Stimulated activated CD4-positive, alpha-beta T cell treated with anti-CD3 and anti-CD28 coated beads, Interleukin-15, amount 100 ng/mL, for 48 hours (primary cell): Measurements from ENCODE around the gene ACTN4.
"Not testable (repeated sequence)": the region's sequence is repeated elsewhere in the genome, so short reads cannot be mapped to it uniquely, and the experiment has no call there.

Source experiments
- DNase-seq, 2 donors: peaks; one replicate each; pipeline ENCODE4 v3.0.0-alpha.2; 2020; ENCODE audit warnings: low read depth in 2 of 2

ACTN4 gene

DNA sequence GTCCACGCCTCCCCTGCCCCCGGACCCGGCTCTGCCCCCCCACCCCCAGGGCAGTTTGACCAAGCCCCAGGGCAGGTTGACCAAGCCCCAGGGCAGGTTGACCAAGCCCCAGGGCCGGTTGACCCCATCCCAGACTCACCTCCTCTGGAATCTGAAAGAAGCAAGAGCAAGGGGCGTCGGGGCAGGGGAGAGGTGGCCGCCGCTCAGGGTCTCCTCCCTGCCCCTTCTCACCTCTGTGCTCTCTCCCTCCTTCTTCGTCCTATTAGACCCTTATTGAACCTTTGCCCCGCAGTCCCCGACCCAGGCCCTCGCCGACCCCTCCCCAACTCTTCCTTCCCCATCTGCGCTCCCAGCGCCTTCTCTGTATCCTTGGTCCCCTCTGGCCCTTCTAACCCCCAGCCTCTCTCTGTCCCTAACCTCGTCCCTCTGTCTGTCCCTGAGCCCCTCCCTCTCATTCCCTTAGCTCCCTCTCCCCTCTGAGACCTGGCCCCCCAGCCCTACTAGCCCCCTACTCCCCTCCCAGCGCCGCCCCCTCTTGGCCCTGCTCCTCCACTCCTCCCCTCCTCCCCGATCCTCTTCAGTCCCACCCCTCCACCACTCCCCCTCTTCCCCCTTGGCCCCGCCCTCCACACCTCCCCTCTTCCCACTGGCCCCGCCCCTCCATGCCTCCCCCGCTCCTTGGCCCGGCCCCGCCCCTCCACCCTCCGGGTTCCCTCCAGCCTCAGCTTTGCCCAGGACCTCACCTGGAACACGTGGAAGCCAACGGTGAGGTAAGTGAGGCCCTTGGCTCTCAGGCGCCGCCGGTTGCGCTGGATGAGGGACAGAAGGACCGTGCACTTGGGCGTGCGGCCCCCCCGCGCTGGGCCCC is 89.2 kb downstream of the ACTN4 start:
- DNase-seq = peak; percentile 70 to 71

DNA sequence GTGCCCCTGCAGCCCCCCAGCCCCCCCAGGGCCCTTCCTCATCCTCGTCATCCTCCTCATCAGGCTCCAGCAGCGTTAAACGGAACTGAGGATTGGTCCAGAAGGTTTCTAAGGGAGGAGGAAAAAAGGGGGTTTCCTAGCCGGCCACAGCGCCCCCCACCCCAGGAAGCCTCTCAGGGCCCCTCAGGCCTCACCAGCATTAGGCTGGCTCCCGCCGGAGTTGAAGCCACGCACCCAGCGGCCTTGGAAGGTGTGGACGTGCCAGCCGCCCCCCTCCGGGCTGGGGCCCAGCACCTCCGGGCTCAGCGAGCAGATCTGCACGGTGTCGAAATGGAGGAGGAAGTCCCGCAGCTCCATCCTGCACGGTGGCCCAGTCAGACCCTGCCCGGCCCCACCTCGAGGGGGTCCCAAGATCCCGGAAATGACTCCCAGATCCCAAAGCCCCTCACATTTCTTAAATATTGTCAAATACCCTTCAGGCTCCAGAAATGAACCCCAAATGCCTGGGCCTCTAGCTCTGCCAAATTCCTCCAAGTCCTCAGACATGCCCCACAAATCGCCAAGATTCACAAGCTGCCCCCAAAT is 89.9 kb downstream of the ACTN4 start:
- DNase-seq = no peak

DNA sequence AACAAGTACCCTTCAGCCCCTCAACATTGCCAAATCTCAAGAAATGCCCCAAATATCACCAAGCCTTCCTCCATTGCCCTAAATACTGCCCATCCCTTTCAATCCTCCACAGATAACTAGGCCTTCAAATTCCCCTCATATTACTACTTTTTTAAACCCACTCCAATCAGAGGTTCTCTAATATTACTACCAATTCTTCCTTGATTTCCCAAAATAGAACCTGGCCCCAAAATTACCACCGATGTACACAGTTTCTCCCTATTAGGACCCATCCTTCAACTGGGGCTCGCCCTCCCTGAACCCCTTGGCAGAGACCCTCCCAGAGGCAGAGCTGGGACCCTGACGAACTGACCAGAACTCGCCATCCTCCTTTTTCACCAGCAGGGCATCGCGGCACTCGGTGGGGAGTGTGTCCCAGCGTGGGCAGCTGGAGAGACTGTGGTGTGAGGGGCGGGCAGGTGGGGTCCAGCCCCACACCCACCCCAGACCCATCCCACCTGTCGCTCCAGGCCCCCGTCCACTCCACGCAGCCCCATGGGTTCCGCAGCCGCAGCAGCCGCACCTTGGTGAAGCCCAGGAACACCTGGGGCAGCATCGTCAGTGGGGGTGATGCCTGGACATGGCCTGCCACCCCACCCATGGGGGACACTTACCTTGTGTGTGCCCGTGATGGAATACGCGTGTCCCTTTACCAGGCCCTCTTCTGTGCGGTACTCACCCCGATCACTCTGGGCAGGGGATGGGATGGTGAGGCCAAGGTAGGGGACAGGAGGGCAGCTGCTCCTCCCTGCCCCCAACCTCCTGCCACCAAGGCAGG is 90.7 kb downstream of the ACTN4 start:
- DNase-seq = no peak

DNA sequence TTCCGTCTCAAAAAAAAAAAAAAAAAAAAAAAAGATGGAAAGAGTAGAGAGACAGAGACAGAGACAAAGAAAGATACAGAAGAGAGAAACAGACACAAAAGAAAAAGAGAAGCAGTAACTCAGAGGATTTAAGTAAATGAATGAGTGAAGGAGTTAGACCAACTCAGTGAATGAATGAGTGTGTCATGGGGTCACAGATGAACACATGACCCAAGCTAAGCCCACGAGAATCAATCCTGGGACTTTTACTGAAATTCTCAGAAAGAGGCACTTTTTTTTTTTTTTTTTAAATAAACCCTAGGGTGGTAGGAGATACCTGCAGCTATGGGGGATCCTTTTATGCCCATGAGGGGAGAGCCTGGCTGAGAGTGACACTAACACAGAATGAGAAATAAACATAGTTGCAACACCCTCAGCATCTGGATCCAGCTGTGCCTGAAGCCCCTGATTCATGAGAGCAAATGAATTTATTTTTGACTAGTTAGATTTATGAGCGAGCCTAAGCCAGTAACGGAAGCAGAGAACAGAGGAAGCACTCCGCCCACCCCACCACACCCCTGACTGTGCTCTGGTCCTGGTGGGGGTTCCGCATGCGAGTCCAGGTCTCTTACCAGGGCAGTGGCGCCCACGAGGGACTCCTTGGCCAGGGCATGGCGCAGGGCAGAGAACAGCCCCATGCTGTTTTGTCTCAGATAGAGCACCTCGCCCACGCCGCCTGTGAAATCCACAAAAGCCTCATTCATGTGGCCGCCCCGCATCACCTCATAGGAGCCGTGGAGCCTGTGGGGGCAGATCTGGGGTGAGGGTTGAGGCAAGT is 92.2 kb downstream of the ACTN4 start:
- DNase-seq = no peak

DNA sequence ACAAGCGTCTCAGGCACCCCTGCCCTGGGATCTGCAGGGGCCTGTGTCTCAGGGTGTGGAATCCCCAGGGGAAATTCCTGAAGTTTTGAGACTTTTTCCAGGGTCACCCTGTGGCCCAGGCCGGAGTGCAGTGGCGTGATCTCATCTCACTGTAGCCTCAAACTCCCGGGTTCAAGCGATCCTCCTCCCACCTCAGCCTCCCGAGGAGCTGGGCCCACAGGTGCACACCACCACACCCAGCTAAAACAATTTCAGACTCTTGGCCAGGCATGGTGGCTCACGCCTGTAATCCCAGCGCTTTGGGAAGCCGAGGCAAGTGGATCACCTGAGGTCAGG is 92.8 kb downstream of the ACTN4 start:
- no peak for DNase-seq

DNA sequence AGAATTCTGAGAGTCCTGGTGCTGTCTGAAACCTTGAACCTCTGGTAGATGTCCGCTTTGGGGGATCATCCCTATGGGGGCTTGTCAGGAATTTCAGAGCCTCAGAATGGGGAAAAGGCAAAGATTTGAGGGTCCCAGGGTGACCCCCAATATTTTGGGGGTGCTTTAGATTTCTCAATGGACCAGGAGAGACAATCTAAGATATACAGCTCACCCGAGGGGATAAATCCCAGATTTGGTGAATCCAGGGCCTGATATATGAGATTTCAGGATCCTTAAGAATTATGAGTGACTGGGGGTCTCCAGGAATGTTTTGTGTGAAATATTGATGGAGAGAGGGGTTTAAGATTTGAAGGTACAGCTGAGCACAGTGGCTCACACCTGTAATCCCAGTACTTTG is 93.5 kb downstream of the ACTN4 start:
- no peak for DNase-seq

DNA sequence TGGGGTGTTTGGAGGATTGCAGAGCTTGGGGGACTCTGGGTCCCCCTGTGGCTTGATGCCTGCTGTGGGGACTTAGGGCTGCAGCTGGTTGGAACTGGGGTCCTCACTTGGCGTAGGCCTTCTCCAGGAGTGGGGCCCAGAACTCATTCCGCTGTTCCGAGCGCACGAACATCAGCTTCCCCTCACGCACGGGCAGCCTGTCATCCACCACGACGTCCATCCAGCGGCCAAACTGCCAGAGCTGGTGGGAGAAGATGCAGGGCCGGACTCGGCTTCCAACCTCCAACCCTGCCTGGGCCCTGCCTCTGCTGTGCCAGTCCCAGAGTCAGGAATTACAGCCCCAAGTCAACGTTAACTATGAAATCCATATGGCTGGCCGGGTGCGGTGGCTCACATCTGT is 94.2 kb downstream of the ACTN4 start:
- no peak for DNase-seq

DNA sequence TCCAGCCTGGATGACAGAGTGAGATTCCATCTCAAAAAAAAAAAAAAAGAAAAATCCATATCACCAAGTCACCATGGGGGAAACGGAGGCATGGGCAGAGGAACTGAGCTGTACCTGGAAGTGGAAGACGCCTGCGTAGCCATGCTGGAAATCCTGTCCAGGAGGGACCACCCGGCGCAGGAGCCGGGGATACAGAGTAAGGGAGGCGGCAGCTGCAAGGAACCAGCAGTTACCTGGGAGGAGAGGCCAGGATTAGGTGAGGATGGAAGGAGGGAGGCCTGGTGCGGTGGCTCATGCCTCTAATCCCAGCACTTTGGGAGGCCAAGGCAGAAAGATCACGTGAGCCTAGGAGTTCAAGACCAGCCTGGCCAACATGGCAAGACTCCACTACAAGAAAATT is 94.8 kb downstream of the ACTN4 start:
- no peak for DNase-seq

DNA sequence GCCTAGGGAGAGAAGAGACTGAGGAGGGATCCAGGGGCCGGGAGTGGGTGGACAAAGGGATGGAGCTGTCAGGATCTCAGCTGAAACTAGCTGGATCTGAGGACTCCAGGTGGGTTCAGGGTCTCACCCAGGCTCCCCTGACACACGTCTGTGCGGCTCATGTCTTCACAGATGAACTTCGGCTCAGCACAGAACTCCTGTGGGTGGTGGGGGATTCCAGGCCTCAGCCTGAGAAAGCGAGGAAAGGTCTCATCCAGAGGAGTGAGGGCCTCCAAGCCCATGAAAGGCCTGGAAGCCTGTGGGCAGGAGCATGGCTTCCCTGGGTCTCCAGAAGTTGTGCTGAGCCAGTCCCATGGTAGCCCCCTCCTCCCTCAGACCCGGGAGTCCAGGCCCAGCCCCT is 95.5 kb downstream of the ACTN4 start:
- DNase-seq = no peak

DNA sequence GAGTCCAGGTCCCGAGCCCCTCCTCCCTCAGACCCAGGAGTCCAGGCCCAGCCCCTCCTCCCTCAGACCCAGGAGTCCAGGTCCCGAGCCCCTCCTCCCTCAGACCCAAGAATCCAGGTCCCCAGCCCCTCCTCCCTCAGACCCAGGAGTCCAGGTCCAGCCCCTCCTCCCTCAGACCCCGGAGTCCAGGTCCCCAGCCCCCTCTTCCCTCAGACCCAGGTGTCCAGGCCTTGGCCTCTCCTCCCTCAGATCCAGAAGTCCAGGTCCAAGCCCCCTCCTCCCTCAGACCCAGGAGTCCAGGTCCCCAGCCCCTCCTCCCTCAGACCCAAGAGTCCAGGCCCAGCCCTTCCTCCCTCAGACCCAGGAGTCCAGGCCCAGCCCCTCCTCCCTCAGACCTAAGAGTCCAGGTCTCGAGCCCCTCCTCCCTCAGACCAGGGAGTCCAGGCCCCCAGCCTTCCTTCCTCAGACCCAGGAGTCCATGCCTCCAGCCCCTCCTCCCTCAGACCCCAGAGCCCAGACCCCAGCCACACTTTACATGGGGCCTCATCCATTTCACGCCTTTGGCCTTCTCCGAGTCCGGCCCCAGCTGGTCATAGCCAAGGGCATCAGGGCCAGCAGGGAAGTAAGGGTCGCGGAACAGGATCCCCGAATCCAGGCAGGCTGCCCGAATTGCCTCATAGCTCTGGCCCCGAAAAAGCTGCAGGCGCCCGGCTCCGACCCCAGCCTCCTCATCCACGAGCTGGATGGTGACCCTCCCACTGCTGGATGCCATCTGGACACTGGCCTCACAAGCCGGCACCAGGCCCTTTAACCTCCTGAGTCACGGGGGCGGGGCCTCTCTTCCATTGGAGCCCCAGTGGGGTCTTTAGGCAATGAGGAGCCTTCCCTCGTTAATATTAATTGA is 96.2 kb downstream of the ACTN4 start:
- no peak for DNase-seq

DNA sequence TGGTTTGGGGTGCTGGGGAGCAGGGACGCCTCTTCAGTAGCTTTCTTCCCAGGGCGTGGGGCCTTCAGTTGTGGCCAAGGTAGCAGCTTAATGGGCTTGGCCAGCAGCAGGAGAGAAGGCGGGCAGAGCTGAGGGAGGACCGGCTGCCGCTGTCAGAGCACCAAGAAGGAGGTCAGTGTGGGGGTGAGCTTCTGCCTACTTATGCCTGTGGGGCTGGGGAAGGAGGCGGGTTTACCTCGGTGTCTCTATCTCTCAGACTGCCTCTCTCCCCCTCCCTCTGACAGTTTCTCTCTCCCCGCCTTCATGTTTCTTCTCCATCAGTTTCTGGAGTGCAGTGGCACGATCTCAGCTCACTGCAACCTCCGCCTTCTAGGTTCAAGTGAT is 96.8 kb downstream of the ACTN4 start, which contains the start of gene CAPN12:
CAPN12 (minus strand) TSS at position 177 of the 384 bp plus-strand sequence. CDS start 309 bp downstream, outside the sequence.
- DNase-seq = no peak

DNA sequence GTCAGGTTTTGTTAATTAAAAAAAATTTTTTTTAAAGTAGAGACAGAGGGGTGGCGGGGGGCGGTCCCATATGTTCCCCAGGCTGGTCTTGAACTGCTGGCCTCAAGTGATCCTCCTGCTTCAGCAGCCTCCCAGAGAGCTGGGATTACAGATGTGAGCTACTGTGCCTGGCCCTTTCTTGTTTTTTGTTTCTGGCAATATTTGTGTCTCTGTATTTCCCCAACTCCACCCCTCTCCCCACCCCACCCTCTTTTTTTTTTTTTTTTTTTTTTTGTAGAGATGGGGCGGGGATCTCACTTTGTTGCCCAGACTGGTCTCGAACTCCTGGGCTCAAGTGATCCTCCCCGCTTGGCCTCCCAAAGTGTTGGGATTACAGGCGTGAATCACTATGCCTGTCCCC is 97.4 kb downstream of the ACTN4 start:
- no peak for DNase-seq

DNA sequence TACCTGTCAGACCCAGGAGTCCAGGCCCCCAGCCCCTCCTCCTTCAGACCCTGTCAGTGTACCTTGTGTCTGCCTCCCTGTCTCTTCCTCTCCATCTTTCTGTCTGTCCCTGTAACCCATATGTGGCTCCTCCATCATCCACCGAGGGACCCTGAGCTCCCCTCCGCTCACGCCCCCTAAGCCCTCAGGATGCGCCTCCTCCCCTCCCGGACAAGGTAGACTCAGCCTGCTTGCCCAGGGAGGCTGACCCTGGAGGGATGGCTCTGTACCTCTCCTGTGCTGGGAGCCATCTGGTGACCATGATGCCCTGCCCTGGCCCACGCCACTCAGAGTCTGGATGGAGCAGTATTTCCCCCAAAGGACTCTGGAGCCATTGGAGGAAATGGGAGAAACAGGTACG is 97.9 kb downstream of the ACTN4 start:
- DNase-seq = no peak

DNA sequence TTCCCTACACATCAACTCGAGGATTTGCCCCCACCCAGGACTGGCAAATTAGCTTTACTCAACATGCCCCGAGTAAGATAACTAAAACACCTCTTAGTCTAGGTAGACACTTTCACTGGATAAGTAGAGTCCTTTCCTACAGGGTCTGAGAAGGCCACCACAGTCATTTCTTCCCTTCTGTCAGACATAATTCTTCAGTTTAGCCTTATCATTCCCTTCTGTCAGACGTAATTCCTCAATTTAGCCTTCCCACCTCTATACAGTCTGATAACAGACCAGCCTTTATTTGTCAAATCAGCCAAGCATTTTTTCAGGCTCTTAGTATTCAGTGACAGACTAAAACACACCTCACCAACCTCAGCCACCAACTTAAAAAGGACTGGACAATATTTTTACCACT is 106.3 kb downstream of the ACTN4 start:
- not testable (repeated sequence) for DNase-seq

DNA sequence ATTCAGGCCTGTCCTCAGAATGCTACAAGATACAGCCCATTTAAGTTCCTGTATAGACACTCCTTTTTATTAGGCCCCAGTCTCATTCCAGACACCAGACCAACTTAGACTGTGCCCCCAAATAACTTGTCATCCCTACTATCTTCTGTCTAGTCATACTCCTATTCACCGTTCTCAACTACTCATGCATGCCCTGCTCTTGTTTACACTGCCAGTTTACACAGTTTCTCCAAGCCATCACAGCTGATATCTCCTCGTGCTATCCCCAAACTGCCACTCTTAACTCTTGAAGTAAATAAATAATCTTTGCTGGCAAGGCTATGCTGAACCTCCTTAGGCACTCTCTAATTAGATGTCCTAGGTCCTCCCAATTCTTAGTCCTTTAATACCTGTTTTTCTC is 106.7 kb downstream of the ACTN4 start:
- not testable (repeated sequence) for DNase-seq

DNA sequence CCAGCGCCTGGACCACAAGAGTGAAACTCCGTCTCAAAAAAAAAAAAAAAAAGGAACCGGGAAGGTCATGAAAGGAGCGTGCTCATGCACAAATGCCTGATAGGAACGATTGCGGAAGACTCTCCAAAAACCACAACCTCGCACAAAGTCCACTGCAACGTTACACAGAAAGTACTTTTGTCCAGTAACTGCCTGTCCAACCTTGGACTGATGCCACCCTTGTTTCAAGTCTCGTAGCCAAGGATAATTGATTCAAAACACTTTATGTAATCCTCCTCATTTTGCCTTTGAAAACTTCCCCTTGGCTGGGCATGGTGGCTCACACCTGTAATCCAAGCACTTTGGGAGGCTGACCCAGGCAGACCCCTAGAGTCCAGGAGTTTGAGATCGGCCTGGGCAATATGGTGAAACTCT is 112.1 kb downstream of the ACTN4 start:
- no peak for DNase-seq

DNA sequence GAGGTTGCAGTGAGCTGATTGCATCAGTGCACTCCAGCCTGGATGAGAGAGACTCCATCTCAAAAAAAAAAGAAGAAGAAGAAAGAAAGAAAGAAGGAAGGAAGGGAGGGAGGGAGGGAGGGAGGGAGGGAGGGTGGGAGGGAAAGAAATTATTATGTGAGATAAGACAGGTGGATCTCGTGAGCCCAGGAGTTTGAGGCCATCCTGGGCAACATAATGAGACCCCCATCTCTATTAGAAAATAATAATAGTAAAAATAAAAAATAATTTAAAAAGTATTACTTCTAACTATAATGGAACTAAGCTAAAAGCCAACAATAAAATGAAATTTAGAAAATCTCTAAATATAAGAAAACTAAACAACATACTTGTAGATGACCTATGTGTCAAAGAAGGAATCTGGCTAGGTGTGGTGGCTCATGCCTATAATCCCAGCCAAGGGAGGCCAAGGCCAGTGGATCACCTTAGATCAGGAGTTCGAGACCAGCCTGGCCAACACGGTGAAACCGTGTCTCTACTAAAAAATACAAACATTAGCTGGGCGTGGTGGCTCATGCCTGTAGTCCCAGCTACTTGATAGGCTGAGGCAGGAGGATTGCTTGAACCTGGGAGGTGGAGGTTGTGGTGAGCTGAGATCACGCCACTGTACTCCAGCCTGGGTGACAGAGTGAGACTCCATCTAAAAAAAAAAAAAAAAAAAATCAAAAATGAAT is 113.5 kb downstream of the ACTN4 start:
- DNase-seq = not testable (repeated sequence)

DNA sequence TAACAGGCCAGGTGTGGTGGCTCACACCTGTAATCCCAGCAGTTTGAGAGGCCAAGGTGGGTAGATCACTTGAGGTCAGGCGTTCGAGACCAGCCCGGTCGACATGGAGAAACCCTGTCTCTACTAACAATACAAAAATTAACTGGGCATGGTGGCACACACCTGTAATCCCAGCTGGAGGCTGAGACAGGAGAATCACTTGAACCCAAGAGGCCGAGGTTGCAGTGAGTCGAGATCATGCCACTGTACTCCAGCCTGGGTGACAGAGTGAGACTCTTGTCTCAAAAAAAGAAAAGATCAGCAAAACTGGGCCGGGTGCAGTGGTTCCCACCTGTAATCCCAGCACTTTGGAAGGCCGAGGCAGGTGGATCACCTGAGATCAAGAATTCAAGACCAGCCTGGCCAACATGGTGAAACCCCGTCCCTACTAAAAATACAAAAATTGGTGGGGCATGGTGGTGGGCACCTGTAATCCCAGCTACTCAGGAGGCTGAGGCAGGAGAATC is 114.5 kb downstream of the ACTN4 start:
- DNase-seq = not testable (repeated sequence)

DNA sequence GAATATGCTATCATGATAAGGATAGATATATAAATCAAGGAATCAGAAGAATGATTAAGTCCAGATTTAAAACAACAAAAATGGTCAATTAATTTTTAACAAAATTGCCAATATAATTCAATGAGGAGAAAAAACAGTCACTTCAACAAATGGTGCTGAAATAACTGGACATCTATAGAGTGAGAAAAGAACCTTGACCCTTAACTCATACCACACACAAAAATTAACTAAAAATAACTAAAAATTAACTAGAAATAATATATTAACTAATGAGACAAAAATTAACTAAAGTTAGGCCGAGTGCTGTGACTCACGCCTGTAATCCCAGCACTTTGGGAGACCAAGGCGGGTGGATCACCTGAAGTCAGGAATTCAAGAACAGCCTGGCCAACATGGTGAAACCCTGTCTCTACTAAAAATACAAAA is 116.4 kb downstream of the ACTN4 start:
- DNase-seq = no peak

DNA sequence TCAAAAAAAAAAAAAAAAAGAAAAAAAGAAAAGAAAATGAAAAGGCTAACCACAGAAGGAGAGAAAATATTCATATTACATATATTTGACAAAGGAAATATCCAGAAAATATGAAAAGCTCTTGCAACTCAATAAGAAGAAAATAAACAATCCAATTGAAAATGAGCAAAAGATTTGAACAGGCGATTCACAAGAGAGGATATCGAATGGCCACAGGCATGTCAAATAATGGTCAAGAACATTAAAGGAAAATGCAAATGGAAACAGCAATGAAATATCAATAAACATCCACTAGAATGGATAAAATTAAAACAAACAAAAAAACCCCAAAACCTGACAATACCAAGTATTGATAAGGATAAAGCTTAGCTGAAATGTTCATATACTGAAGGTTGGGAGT is 117.8 kb downstream of the ACTN4 start:
- DNase-seq = no peak
